Keratinocyte (primary cell): ENCODE measurements around the gene PDIA2.

ENCODE experiments used
- CTCF ChIP-seq, 3 experiments: IDR thresholded peaks in 1 of 3; conservative IDR thresholded peaks in 1 of 3; optimal IDR thresholded peaks in 1 of 3; 2 replicates in 2 of 3; 3 replicates in 1 of 3; pipeline versions ENCODE3 to v1.5.1; 2011; ENCODE audit warnings: low read length in 3 of 3, mild to moderate bottlenecking in 3 of 3, moderate library complexity in 2 of 3, control low read depth in 1 of 3, inconsistent platforms in 1 of 3; ENCODE audit not compliant: insufficient read depth in 2 of 3; ENCODE audit errors: extremely low read depth in 1 of 3
- EZH2 ChIP-seq: IDR thresholded peaks from one replicate; pipeline ENCODE4 v1.6.1; 2012; ENCODE audit warnings: inconsistent platforms, mild to moderate bottlenecking, low read length, moderate library complexity

GRCh38 chr16:263944-264343 is 19.0 kb upstream of the PDIA2 start:
- TF ChIP-seq CTCF (optimal IDR thresholded peaks at IDR 0.05 in 1 of 3, IDR thresholded peaks at IDR 0.05 in 1 of 3, conservative IDR thresholded peaks at IDR 0.05 in 1 of 3; ENCODE audit: extremely low read depth in 1 of 3, insufficient read depth in 2 of 3, low read length in 3 of 3) (no peak), EZH2 (no peak)
